HG02571 (cell line): ENCODE data around the gene UCK2.
A peak's percentile ranks its signal among the peaks of the same experiment; 100 is the strongest.
"Not testable (repeated sequence)": the region's sequence is repeated elsewhere in the genome, so short reads cannot be mapped to it uniquely, and the experiment has no call there.

ENCODE experiments used
- ATAC-seq: cut with Tn5 transposase; IDR thresholded peaks from one replicate; pipeline ENCODE4 v1.9.1; 2021; ENCODE audit warnings: mild to moderate bottlenecking, moderate library complexity; ENCODE audit not compliant: unreplicated experiment

Gene UCK2

DNA sequence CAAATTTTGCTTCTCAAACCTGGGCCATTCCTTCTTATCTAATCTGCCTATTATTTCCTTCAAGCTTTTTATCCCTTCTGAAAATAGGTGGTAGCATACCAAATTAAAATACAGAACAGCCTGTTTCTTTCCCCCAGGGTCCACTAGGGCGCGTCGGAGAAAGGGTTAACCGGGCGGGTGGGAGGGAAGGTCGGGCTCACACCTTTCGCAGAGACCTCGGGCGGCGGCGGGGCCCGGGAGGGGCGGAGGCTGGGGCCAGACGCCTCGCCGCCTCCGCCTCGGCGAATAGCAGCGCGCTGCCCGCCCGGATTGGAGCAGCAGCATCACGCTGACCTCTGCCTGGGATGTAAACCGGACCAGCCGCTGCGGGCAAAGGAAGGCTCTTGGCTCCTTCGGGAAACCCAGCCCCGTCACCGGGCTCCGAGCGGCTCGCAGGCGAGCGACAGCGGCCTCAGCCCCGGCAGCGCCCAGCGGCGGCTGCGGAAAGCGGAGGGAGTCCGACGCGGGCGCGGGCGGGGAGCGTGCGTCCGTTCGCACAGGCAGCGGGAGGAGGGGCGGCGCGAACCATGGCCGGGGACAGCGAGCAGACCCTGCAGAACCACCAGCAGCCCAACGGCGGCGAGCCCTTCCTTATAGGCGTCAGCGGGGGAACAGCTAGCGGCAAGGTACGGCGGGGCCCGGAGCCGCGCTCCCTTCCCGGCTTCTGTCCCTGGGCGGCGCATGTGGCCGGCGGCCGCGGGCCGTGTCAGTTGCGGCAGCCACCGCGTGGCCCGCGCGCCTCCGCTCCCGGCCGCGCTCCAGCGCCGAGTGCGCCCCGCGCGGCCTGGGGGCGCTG lies at the start of gene UCK2:
UCK2 (plus strand) TSS at position 347 of the 835 bp plus-strand sequence; CDS start at position 567, 220 bp downstream.
- peak; percentile 74 for ATAC-seq

GRCh38 chr1:165778197-165778596 lies 49.2 kb upstream of the UCK2 start:
- ATAC-seq, result not testable (repeated sequence)

DNA sequence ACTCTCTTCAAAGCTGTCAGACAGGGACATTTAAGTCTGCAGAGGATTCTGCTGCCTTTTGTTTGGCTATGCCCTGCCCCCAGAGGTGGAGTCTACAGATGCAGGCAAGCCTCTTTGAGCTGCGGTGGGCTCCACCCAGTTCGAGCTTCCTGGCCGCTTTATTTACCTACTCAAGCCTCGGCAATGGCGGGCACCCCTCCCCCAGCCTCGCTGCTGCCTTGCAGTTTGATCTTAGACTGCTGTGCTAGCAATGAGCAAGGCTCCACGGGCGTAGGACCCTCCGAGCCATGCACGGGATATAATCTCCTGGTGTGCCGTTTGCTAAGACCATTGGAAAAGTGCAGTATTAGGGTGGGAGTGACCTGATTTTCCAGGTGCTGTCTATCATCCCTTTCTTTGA lies 43.9 kb upstream of the UCK2 start:
- ATAC-seq, result not testable (repeated sequence)

DNA sequence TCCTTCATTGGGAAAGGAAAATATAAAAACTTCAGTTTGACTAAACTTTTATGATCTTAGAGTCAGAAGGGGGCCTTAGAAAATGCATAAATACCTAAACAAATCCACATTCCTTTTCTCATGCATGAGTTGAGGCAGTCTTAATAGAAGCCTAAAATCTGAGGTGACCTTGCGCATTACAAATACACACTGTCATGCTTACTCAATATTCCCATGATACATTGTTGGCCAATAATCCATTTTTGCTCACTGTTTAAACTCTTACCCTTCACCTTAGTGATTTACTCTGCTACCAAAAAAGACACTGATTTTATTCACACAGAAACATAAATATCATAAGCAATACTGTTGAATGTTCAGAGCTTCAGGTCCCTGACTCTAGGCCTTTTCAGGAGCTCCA lies 39.7 kb upstream of the UCK2 start:
- ATAC-seq, result no peak

DNA sequence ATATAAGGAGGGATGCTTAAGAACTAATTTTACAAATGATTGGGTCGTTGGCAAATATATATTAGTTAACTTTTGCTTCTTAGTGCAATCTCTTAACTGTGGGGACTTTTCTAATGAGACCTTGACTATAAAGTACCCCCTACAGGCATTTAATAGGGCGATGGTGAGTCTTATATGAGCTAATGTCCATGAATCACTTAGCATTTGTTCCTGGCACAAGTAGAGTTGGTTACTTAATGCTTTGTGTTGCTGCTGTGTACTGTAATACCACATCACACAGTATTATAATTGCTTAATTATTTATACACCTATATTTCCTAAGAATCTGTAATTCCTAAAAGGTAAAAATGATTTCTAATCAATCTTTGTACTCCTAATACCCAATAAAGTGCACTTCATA lies 33.5 kb upstream of the UCK2 start:
- no peak for ATAC-seq

DNA sequence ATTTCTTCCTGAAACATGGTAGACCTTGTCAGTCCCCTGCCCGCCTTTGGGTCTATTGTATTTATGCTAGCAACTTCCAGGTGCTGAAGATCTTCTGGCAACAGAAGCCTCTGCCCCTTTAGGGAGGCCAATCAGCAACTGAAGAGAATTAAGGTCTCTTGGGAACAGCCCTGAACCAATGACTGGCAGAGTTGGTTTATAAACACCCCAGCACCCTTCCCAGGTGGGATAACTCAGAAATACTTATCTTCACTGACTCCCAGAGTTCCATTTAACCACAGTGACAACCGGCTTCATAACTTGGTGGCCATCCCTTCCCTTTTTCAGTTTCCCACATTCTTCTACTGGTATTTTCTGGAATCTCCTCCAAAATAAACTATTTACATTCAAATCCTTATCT lies 31.5 kb upstream of the UCK2 start:
- no peak for ATAC-seq

DNA sequence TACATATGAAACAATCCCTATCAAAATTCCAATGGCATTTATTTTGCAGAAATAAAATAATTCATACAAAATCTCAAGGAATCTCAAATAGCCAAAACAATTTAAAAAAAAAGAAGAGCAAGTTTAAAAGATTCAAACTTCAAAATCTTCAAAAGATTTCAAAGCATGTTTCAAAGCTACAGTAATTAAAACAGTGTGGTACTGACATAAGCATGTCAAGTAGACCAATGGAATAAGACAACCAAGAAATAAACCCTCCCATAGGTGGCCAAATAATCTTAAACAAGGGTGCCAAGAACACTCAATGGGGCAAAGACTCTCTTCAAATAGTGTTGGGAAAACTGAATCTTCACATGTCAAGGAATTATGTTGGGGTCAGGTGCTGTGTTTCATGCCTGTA lies 28.0 kb upstream of the UCK2 start:
- ATAC-seq, result no peak

- ATAC-seq, result not testable (repeated sequence)
Measured at GRCh38 chr1:165804513-165804912, 22.9 kb upstream of the UCK2 start.

DNA sequence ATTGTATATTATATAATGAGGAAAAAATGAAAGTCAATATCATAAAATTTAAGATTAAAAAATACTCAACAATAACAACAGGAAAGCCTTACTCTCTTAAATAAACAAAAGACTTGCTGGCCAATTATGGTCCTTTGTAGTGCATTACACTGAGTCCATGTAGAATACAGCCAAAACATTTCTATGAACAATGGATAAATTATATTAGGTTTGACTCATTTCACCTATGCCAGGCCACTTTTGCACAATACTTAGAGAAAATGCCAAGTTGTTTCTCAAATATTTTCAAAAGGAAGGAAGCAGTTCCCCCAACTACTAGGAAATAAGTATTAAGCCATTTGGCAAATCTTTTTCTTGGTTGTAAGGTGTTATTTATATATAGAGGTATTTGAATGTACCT lies 19.8 kb upstream of the UCK2 start:
- ATAC-seq, result no peak

- ATAC-seq, result no peak
Measured at GRCh38 chr1:165815725-165816124, 11.7 kb upstream of the UCK2 start.

GRCh38 chr1:165816157-165816556 lies 11.3 kb upstream of the UCK2 start:
- no peak for ATAC-seq

DNA sequence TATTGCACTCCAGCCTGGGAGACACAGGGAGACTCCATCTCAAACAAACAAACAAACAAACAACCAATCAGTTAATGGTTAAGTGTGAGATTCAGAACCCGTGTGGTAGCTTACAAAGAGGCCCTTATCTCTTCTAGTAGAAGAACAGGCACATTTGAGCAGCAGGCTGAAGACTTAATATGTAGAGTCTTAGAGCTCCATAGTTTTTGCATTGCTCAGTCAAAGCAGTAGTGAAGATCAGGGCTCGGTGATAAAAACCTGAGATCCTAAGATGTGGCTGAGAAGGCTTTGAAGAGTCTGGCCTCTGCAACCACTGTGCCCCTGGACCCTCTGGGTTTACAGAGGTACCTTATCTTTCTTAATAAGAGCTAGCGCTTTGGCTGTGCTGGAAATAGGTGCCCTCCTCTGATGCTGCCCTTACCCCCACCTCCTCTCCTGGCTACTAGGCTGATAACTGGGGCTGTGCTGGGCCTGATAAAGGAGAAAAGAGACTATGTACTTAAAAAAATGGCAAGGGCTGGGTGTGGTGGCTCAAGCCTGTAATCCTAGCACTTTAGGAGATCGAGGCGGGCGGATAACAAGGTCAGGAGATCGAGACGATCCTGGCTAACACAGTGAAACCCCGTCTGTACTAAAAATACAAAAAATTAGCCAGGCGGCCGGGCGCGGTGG lies 10.5 kb upstream of the UCK2 start:
- ATAC-seq, result no peak

DNA sequence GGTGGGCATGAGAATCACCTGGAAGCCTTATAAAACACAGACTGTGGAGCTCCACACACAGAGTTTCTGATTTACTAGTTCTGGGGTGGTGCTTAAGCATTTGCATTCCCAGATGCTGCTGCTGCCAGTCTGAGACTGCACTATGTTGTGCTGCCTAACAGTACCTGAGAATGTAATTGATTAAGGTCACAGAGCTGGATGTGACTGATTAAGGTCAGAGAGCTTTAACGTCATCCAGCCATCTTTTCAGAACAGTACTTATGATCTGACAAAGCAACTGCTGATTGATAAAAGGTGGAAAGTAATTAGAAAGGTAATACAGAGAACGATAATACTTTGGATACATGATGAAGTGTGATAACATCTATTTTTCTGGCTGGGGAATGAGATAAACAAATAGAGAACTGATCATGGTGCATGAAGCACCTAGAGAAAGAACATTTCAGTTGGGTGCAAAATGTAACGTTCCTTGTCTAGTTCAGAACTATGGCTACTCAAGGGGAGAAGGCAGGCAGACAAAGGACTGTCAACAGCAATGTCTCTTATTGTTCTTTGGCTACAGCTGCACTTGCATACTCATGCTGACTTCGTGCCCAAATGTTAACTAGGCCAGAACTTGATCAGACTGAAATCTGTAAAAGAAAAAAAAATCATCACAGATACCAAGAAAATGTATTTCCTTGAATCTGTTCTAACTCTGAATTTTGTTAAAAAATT lies 3.7 kb upstream of the UCK2 start:
- no peak for ATAC-seq

DNA sequence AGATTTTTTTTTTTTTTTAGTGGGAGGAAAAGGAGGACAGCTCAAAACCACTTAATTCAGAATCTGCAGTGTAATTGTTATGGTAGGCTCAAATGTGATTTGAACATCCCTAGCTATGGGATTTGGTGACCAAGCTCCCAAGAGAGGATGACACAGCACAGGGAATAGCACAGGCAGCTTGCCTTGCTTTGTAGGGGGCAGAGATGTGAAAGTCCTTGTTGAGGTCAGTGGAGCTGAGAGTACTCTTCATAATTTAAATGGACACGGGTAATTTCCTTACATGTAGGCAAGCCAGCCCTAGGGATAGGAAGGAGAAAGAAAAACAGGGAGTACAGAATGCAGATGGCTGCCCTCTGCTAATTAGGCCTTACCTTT lies 3.2 kb upstream of the UCK2 start:
- ATAC-seq, result no peak

DNA sequence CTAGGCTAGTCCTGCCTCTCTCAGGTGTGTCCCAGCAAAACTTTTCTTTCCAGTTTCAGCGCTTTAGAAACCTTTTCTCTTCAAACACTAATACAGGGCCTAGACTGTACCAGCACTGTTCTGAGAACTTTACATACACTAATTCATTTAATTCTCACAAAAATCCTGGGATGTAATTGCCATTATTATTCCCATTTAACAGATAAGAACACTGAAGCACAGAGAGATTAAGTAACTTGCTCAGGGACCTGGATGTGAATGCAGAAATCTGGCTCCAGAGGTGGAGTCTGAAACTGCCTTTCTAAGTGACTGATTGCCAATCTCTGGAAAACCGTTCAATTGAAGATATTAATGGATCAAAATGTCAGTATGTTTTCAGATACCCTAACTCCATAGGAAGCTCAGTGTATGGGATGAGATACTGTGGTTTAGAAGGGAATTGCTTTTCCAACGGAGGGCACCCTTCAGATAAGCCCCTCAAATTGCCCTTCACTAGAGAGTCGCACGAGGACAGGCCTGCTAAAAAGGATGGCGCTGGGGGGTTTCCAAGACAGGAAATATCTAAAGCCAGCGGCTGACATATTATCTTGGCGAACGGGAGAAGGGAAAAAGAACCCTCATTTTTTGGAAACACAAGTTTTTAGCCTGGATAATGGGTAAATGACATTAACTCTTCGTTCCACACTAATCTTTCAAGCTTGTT lies 698 bp upstream of the UCK2 start:
- ATAC-seq, result no peak

DNA sequence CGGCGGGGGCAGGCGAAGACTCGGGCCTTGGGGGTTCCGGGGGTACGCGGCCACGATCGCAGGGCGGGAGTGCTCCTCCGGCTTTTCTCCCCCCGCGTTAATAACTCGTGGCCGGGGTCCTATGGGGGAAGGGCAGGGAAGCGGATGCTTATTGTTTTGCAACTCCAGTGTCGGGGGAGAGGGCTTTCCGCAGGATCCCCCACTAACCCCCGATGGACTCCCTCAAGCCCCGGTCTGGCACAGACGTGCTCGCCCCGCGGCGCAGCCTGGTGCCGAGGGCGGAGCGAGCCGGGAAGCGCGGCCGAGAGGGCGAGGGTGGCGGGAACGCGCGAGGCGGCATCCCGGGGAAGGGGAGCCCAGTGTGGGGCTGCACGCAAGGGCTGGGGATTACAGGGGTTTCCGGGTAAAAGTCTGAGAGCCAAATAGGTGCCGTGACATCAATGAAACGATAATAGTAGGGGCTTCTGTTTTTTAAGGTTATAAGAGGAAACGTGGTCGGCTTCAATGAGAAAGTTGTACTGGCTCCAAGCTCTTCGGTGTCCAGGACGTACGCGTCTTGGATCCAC lies 772 bp downstream of the UCK2 start:
- peak; percentile 39 for ATAC-seq

GRCh38 chr1:165828669-165829329 lies 1.4 kb downstream of the UCK2 start:
- peak; percentile 2 for ATAC-seq

GRCh38 chr1:165829888-165830287 lies 2.5 kb downstream of the UCK2 start:
- ATAC-seq, result no peak

DNA sequence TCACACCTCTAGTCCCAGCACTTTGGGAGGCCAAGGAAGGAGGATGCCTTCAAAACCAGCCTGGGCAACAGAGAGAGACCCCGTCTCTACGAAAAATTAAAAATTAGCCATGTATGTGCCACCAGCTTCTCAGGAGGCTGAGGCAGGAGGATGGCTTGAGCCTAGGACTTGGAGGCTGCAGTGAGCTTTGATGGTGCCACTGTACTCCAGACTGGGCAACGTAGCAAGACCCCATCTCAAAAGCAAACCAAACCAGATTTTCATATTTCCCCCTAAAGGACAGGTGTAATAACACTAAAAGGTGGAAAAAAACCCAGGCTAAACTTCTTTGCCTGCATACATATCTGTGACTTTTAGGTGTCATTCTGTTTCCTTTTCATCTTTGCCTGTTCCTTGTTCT lies 3.7 kb downstream of the UCK2 start:
- no peak for ATAC-seq

DNA sequence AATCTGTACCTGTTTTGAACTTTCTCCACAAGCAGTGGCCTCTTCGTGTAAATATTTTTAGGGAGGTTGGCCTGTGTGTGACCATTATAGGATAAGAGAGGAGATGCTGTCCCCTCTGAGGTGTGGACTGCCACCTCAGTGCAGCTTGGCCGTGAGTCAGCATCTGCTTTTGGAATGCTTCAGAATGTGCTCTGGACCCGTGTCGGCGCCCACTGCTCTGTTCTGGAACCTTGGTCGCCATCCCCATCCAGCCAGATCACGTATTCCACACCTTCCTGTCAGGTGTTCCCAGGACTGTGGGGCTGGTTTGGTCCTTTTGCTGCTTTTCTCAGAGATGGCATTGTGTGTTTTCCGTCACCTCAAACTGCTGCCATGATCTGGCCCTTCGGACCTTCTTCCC lies 5.5 kb downstream of the UCK2 start:
- no peak for ATAC-seq
